Fibroblast of lung (primary cell): ENCODE data around the gene ERV3-1.
"Not testable (repeated sequence)": the region's sequence is repeated elsewhere in the genome, so short reads cannot be mapped to it uniquely, and the experiment has no call there.

ENCODE experiments used
- CTCF ChIP-seq, 2 donors: IDR thresholded peaks in 1 of 2; conservative IDR thresholded peaks in 1 of 2; 1 replicate in 1 of 2; 2 replicates in 1 of 2; pipeline ENCODE4 v1.5.1; 2011 to 2012; ENCODE audit warnings: low read length in 2 of 2, control low read depth in 1 of 2, inconsistent platforms in 1 of 2, low read depth in 1 of 2, mild to moderate bottlenecking in 1 of 2
- EZH2 ChIP-seq: IDR thresholded peaks from 2 replicates; pipeline ENCODE4 v1.5.1; 2012; ENCODE audit warnings: low read length, control low read depth, mild to moderate bottlenecking; ENCODE audit errors: missing control alignments

GRCh38 chr7:65009881-65010280 is 3.4 kb upstream of the ERV3-1 start:
- not testable (repeated sequence) for TF ChIP-seq CTCF (conservative IDR thresholded peaks at IDR 0.05 in 1 of 2, IDR thresholded peaks at IDR 0.05 in 1 of 2; ENCODE audit: low read depth in 1 of 2, low read length in 2 of 2); EZH2
